Tibial nerve (tissue), 4 donors: ENCODE data around the gene MPI.

Source experiments
- EP300 ChIP-seq, 2 donors: sonication (generic); formaldehyde crosslinking; IDR thresholded peaks; one replicate each; pipeline ENCODE4 v1.6.1; 2017; ENCODE audit warnings: antibody characterized with exemption in 2 of 2, mild to moderate bottlenecking in 1 of 2
- POLR2A ChIP-seq, 2 donors: fragments of 450-650 bp; IDR thresholded peaks; one replicate each; pipeline ENCODE4 v1.6.1; 2017; ENCODE audit warnings: antibody characterized with exemption in 2 of 2, mild to moderate bottlenecking in 2 of 2, moderate library complexity in 2 of 2
- TF ChIP-seq, protein P1 (sequence below), 5 experiments: fragments of 200-600 bp in 3 of 5; fragments of 450-650 bp in 2 of 5; sonication (generic) in 3 of 5; IDR thresholded peaks; one replicate each; pipeline ENCODE4 v1.5.1; 2016 to 2019; ENCODE audit warnings: antibody characterized with exemption in 5 of 5, mild to moderate bottlenecking in 3 of 5, moderate library complexity in 2 of 5

- TF ChIP-seq, protein P1, sequence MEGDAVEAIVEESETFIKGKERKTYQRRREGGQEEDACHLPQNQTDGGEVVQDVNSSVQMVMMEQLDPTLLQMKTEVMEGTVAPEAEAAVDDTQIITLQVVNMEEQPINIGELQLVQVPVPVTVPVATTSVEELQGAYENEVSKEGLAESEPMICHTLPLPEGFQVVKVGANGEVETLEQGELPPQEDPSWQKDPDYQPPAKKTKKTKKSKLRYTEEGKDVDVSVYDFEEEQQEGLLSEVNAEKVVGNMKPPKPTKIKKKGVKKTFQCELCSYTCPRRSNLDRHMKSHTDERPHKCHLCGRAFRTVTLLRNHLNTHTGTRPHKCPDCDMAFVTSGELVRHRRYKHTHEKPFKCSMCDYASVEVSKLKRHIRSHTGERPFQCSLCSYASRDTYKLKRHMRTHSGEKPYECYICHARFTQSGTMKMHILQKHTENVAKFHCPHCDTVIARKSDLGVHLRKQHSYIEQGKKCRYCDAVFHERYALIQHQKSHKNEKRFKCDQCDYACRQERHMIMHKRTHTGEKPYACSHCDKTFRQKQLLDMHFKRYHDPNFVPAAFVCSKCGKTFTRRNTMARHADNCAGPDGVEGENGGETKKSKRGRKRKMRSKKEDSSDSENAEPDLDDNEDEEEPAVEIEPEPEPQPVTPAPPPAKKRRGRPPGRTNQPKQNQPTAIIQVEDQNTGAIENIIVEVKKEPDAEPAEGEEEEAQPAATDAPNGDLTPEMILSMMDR (IDR thresholded peaks at IDR 0.05) = no peak
- TF ChIP-seq EP300 (IDR thresholded peaks at IDR 0.05) (no peak), POLR2A (IDR thresholded peaks at IDR 0.05) (no peak)
Measured at GRCh38 chr15:74908635-74909034, 18.8 kb downstream of the MPI start.
